Left lung (tissue), 10 donors: ENCODE measurements around the gene FHOD3. TPM values are rescaled to one million over a fixed set of nuclear protein-coding genes. Genes with fewer than 3 reads are reported as not detected.

Experiments used
- ATAC-seq: fragments of 200-7000 bp; cut with Tn5 transposase; one replicate; pipeline ENCODE4 v1.9.1; 2020; ENCODE audit warnings: moderate library complexity
- DNase-seq, 4 donors: peaks; one replicate each; pipeline ENCODE4 v3.0.0-alpha.2; 2013 to 2020
- H3K27ac ChIP-seq, 2 donors: fragments of 200-600 bp; sonication (generic) in 1 of 2; one replicate each; pipeline versions ENCODE4 v1.5.0 to v1.8.0; 2020 to 2021
- H3K27me3 ChIP-seq, 2 donors: fragments of 200-600 bp; sonication (generic) in 1 of 2; one replicate each; pipeline versions ENCODE4 v1.5.0 to v1.8.0; 2020 to 2021
- H3K36me3 ChIP-seq, 2 donors: fragments of 200-600 bp; sonication (generic) in 1 of 2; one replicate each; pipeline versions ENCODE4 v1.5.0 to v1.8.0; 2020 to 2021
- H3K4me1 ChIP-seq, 2 donors: fragments of 200-600 bp; one replicate each; pipeline ENCODE4 v1.8.0; 2021
- H3K4me3 ChIP-seq, 2 donors: fragments of 200-600 bp; sonication (generic) in 1 of 2; one replicate each; pipeline versions ENCODE4 v1.5.0 to v1.8.0; 2020 to 2021; ENCODE audit warnings: mild to moderate bottlenecking in 1 of 2
- H3K9me3 ChIP-seq, 2 donors: fragments of 200-600 bp; sonication (generic) in 1 of 2; one replicate each; pipeline versions ENCODE4 v1.5.0 to v1.8.0; 2020 to 2021
- intact Hi-C, 2 donors: fragments of 100-400 bp; cut with DNase I; formaldehyde crosslinking; loops; one replicate each; pipeline versions ENCODE4 v1.11.2 to v1.14.2; 2022
- polyA plus RNA-seq, 6 donors: library from polyadenylated mRNA; unstranded; fragments of 120-200 nt; gene quantifications; one replicate each; pipeline ENCODE4 v1.2.1, GENCODE V29; 2013; ENCODE audit not compliant: insufficient read length in 6 of 6
- total RNA-seq, 2 donors: library from RNA; stranded (reverse); fragmentation: NEBNext Ultra II Directional; extraction: Animal tissue kit (Norgen Biotek cat#: 25700); gene quantifications; one replicate each; pipeline ENCODE4 v1.2.1, GENCODE V29; 2021
- TF ChIP-seq, protein P1 (sequence below), 2 donors: fragments of 200-600 bp; sonication (generic) in 1 of 2; IDR thresholded peaks; one replicate each; pipeline versions ENCODE4 v1.5.0 to v1.8.0; 2021; ENCODE audit warnings: antibody characterized with exemption in 2 of 2
- donor health status: DM: no; HTN: yes; CAD: no.
- donor health status: DM: no; HTN: no; CAD: no.

Gene FHOD3
- total and polyA plus RNA-seq, 8 donors: 0.55 to 2.9 (median 1.5) TPM

DNA sequence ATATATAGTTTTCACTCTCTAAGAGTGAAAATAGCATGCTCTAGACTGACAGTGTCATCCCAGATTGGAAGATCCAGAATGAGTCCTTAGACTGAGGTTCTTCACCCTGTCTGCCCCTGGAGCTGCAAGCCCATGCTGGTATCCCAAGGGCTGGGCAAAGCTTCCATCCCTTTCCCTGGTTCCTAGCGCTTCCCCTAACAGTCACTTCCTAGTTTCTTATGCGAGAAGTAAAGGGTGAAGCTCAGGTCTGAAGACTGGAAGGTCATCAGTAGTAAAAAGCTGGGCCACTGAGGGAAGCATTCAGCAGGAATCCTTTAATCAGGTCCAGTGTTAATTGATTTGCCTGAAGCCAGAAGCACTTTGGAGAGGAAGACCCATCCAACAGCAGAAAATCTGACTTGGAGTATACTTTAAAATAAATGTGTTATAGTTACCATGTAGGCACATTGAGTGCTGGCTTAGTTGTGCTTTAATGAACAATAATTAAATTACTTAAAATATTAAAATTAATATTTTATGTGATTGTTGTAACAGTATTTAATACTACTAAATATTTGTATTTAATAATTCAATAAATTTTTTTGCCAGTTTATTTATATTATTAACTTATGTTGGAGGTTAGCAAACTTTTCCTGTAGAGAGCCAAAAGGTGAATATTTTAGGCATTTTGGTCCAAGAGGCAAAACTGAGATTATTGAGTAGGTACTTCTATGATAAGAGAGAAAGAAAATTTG, 237.9 kb downstream of the FHOD3 start:
- DNase-seq: no peak

DNA sequence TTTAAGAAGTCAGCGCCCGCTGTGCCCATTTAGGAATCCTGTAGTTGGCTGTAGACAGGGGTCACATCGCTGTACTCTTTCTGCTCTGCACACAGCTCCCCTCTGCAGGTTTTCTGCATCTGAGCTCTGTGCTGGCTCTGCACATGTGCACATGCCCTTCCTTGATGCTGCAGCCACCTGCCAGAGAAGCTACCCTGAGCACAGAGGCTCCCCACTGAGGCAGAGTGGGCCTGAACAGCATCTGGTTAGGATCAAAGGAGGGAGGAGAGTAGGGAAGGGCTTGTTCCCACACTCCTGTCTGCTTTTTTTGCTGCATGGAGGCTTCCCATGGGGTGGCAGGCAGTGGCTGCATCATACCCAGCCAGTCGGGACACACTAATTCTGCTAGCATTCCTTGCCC, 238.9 kb downstream of the FHOD3 start:
- H3K4me1 ChIP-seq: no peaks in the 10 kb centered on the region
- no peaks in the 10 kb centered on the region for H3K27me3 ChIP-seq
- H3K36me3 ChIP-seq: no peaks in the 10 kb centered on the region
- intact Hi-C loops: no loop called here
- DNase-seq: no peak
- no peak overlapping the region for H3K27ac ChIP-seq
- H3K4me3 ChIP-seq: no peak overlapping the region
- no peak for ATAC-seq
- TF ChIP-seq, protein P1, sequence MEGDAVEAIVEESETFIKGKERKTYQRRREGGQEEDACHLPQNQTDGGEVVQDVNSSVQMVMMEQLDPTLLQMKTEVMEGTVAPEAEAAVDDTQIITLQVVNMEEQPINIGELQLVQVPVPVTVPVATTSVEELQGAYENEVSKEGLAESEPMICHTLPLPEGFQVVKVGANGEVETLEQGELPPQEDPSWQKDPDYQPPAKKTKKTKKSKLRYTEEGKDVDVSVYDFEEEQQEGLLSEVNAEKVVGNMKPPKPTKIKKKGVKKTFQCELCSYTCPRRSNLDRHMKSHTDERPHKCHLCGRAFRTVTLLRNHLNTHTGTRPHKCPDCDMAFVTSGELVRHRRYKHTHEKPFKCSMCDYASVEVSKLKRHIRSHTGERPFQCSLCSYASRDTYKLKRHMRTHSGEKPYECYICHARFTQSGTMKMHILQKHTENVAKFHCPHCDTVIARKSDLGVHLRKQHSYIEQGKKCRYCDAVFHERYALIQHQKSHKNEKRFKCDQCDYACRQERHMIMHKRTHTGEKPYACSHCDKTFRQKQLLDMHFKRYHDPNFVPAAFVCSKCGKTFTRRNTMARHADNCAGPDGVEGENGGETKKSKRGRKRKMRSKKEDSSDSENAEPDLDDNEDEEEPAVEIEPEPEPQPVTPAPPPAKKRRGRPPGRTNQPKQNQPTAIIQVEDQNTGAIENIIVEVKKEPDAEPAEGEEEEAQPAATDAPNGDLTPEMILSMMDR (IDR thresholded peaks at IDR 0.05): no peak
- no peaks in the 10 kb centered on the region for H3K9me3 ChIP-seq

More for the DNA sequence above, 237.9 kb downstream of the FHOD3 start:
- ATAC-seq: no peak
- Histone ChIP-seq H3K4me3 (no peak overlapping the region), H3K36me3 (no peaks in the 10 kb centered on the region), H3K27ac (no peak overlapping the region), H3K4me1 (no peaks in the 10 kb centered on the region), H3K9me3 (no peaks in the 10 kb centered on the region), H3K27me3 (no peaks in the 10 kb centered on the region)
- TF ChIP-seq, protein P1 (IDR thresholded peaks at IDR 0.05): no peak
- intact Hi-C loops: no loop called here

DNA sequence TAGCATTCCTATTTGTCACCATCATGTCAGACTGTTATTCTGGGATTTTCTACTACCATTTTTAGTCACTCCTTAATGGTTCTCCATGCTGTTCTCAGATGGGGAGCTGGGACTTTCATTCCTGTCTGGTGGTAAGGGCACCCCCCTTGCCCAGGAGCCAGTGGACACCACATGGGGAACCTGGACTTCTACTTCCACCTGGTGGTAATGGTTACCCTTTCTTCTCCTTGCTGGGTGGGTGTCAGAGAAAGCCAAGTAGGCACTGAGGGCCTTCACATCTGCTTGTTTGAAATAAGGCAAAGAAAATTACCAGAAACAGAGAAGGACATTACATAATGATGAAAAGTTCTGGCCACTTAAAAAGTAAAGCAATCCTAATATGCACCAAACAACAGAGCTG, 239.8 kb downstream of the FHOD3 start:
- TF ChIP-seq, protein P1 (IDR thresholded peaks at IDR 0.05): no peak
- DNase-seq (no peak), ATAC-seq (no peak)
- intact Hi-C loops: no loop called here
- Histone ChIP-seq H3K27ac (no peak overlapping the region), H3K27me3 (no peaks in the 10 kb centered on the region), H3K4me3 (no peak overlapping the region), H3K4me1 (no peaks in the 10 kb centered on the region), H3K36me3 (no peaks in the 10 kb centered on the region), H3K9me3 (no peaks in the 10 kb centered on the region)

DNA sequence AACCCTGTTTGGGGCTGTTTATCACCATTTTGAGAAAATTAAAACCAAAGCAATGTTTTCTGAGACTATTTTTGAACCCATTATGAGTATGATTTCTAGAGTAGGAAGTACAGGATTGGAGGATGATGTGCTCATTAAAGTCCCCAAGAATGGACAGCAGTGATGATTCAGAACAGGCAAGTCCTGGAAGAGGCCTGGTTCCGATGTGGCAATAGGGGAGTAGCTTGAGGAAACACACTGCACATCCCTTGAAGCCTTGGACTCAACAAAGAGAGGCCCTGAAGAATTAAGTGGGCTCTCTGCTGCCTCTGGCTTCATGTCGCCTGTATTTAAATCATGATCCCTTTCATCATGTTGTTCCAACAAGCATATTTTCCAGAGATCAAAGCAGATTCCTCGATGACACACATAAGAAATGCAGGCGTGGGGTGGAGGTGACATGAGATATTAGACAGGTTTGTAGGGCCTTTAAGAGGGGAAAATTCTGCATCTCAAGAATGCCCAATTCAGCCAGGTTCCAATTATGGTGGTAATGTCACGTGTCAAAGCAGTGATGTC, 242.2 kb downstream of the FHOD3 start:
- Histone ChIP-seq H3K4me1 (no peaks in the 10 kb centered on the region), H3K9me3 (no peaks in the 10 kb centered on the region), H3K27ac (no peak overlapping the region), H3K27me3 (no peaks in the 10 kb centered on the region), H3K36me3 (no peaks in the 10 kb centered on the region), H3K4me3 (no peak overlapping the region)
- TF ChIP-seq, protein P1 (IDR thresholded peaks at IDR 0.05): no peak
- ATAC-seq: no peak
- no peak for DNase-seq
- intact Hi-C loops: no loop called here

DNA sequence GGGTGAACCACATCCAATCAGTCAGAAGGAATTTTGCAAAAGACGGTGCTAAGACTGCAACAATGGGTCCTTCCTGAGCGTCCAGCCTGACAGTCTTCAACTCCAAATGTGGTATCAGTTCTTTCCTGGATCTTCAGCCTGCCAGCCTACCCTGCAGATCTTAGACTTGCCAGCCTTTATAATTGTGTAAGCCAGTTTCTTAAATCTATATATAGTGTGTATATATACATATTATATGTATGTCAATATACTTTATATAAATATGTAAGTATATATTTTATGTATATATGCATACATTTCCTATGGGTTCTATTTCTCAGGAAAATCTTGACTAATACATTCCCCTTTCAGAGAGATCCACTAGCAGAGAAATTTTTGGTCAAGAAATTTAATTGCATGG, 245.5 kb downstream of the FHOD3 start:
- Histone ChIP-seq H3K4me3 (no peak overlapping the region), H3K27ac (no peak overlapping the region), H3K4me1 (no peaks in the 10 kb centered on the region), H3K36me3 (no peaks in the 10 kb centered on the region), H3K9me3 (no peaks in the 10 kb centered on the region), H3K27me3 (no peaks in the 10 kb centered on the region)
- DNase-seq (no peak), ATAC-seq (no peak)
- intact Hi-C loops: no loop called here
- TF ChIP-seq, protein P1 (IDR thresholded peaks at IDR 0.05): no peak
